Stimulated activated CD8-positive, alpha-beta memory T cell treated with anti-CD3 and anti-CD28 coated beads, Interleukin-12 subunit alpha, Interleukin-12 subunit beta, amount 100 ng/mL, for 1 hour (primary cell): ENCODE measurements around the gene DGKQ.
"Not testable (repeated sequence)": the region's sequence is repeated elsewhere in the genome, so short reads cannot be mapped to it uniquely, and the experiment has no call there.

Experiments
- DNase-seq: peaks from one replicate; pipeline ENCODE4 v3.0.0-alpha.2; 2020; ENCODE audit warnings: low read depth

Gene DGKQ

DNA sequence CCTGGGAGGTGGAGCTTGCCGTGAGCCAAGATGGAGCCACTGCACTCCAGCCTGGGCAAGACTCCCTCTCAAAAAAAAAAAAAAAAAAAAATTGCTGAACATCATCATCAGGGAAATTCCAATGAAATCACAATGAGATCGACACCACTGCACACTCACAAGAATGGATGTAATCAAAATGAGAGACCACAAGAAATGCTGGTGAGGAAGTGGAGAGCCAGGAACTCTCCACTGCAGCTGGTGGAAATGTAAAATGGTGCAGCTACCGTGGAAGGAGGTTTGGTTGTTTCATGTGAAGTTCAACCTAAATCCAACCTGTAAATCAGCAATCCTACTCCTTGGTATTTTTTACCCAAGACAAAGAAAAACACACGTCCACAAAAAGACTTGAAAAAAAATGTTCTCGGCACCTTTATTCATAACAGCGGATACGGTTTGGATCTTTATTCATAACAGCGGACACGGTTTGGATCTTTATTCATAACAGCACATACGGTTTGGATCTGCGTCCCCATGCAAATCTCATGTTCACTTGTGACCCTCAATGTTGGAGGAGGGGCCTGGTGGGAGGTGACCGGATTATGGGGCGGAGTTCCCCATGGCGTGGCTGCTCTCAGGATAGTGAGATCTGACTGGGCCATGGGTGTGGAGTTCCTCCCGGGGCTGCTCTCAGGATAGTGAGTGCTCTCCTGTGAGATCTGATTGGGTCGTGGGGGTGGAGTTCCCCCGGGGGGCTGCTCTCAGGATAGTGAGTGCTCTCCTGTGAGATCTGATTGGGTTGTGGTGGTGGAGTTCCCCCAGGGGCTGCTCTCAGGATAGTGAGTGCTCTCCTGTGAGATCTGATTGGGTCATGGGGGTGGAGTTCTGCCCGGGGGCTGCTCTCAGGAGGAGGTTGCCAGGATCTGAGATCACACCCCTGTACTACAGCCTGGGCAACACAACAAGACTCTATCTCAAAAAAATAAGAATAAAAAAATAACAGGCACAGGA, 49.0 kb downstream of the DGKQ start:
- DNase-seq: no peak

DNA sequence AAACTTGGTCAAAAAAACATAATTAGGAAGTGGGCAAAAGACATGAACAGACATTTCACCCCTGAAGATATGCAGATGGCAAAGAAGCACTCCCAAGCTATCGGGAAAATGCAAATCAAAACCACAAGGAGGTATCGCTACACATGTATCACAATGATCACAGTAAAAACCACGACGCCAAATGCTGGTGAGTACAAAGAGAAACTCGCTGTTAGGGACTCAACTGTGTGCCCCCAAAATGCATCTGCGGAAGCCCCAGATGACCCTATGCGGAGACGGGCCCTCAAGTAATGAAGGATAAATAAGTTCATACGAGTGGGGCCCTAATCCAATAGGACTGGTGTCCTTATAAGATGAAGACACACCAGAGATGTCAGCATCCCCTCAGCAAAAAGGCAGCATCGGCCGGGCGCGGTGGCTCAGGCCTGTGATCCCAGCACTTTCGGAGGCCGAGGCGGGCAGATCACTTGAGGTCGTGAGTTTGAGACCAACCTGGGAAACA, 51.5 kb downstream of the DGKQ start:
- no peak for DNase-seq

DNA sequence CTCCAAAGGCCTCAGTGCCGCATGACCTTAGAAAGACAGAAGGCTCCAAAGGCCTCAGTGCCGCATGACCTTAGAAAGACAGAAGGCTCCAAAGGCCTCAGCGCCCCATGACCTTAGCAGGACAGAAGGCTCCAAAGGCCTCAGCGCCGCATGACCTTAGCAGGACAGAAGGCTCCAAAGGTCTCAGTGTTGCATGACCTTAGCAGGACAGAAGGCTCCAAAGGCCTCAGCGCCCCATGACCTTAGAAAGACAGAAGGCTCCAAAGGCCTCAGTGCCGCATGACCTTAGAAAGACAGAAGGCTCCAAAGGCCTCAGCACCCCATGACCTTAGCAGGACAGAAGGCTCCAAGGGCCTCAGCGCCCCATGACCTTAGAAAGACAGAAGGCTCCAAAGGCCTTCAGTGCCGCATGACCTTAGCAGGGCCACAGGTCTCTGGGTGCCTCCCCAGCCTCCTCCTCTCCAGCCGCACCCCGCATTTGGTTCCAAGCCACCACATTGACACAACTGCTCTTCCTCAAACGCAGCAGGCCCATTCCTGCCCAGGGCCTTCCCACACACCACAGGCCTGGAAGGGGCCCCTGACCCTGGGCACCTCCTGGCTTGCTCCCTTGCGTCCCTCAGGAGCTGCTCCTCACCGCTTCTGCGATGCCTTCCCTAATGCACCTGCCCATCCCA, 54.2 kb downstream of the DGKQ start:
- DNase-seq: not testable (repeated sequence)

DNA sequence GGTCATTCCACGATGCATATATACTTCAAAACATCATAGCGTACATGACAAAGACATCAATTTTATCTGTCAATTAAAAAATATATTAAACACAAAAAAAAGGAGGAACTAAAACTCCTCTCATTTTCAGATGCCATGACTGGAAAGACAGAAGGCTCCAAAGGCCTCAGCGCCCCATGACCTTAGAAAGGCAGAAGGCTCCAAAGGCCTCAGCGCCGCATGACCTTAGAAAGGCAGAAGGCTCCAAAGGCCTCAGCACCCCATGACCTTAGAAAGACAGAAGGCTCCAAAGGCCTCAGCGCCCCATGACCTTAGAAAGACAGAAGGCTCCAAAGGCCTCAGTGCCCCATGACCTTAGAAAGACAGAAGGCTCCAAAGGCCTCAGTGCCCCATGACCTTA, 54.8 kb downstream of the DGKQ start:
- not testable (repeated sequence) for DNase-seq

DNA sequence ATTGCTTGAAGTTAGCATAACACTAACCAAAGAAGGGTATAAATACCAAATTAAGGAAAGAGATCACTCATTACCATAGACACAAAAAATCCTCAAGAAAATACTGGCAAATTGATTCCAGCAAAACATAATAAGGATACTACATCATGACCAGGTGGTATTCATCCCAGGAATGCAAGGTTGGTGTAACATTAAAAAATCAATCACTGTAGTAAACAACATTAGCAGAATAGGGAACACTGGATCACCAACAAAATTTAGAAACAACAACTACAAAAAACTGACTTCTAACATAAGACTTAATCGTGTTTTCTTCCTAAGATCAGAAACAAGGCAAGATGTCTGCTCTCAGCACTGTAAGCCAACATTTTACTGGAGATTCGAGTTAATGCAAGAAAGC, 55.4 kb downstream of the DGKQ start:
- no peak for DNase-seq

DNA sequence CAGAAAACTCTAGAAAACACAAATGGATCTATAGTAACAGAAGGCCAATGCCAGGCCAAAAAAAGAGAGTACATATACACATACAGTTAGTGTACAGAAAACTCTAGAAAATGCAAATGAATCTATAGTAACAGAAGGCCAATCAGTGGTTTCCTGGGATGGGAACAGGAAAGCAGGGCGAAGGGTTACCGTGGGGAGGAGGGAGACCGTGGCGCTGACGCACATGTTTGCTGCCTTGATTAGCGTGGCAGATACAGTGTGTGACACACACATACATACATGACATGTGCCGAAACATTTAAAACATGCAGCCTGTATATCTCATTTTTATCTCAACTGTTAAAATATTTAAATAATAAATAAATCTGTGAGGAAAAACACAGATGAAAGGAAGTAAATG, 55.9 kb downstream of the DGKQ start:
- no peak for DNase-seq

DNA sequence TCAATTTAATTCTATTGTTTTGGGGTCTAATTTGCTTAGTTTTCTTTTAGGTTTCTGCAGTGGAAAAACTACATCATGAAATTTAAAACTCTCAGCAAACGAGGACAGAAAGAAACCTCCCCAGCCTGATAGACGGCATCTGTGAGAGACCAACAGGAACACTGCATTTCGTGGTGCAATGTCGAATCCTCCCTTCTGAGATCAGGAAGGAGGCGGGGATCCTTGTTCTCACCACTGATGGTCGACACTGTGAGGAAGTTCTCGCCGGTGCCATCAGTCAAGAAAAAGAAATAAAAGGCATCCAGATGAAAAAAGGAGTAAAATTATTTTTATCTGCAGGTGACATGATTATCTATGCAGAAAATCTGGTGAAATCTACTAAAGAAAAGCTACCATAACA, 57.8 kb downstream of the DGKQ start:
- no peak for DNase-seq

DNA sequence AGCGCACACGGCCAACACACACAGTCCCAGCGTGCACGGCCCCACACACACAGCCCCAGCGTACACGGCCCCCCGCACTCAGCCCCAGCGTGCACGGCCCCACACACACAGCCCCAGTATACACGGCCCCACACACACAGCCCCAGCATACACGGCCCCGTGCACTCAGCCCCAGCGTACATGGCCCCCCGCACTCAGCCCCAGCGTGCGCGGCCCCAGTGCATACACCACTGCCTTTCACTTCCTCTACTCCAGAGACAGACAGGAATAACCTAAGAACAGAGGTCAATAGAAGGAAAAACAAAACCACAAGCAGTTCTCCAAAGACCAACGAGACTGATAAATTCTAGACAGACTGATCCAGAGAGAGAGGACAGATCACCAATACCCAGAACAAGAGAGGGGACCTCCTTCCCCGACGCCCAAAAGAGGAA, 58.3 kb downstream of the DGKQ start:
- DNase-seq: no peak

DNA sequence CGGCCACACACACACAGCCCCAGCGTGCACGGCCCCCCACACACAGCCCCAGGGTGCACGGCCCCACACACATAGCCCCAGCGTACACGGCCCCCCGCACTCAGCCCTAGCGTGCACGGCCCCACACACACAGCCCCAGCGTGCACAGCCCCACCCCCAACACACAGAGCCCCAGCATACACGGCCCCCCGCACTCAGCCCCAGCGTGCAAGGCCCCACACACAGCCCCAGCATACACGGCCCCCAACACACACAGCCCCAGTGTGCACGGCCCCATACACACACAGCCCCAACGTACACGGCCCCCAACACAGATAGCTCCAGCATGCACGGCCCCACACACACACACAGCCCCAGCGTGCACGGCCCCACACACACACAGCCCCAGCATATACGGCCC, 58.8 kb downstream of the DGKQ start:
- DNase-seq: no peak

DNA sequence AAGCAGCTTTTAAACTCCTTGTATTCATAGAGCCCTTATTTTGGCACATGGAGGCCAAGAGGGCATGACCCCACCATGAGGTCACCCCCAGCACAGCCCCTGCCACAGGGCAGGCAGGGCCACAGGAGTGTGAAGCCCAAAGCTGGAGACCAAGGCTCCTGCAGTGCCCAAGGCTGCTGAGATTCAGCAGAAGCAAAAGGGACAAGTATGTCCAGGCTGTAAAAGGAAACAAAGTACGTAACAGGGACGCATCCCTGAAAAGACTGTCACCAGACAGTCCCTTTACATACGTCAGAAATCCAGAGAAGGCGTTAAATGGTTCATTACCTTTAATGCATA, 60.1 kb downstream of the DGKQ start:
- DNase-seq: no peak

DNA sequence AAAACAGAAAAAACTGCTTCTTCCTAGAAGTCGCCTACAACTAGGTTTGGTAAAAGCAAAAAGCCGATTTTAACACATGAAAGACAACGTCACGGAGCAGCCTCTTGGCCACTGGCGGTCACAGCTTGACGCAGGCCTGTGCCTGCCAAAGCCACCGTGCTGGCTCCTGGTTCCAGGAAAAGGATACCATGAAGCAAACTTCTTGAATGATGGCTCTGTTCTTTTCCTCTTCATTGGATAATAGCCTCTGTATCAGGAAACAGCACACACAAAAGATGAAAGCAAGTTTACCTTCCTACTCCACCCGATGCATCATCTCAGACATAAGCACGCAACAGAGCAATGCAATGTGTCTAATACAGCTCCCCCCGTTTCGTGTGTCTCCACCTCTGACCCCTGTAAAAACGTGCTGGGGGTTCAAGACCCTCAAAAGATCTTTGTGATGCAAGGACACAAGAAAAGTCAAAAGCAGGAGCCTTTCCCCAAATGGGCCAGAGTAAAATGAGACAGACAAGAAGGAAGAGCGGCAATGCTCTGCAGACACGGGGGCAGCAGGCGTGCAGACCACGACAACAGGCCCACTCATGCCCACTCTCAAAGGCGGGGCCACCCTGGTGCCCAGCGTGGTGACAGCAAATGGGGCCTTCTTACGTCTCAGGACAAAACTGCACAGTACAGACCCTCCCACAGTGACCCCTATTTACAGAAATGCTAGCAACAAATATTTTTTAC, 60.7 kb downstream of the DGKQ start:
- no peak for DNase-seq

DNA sequence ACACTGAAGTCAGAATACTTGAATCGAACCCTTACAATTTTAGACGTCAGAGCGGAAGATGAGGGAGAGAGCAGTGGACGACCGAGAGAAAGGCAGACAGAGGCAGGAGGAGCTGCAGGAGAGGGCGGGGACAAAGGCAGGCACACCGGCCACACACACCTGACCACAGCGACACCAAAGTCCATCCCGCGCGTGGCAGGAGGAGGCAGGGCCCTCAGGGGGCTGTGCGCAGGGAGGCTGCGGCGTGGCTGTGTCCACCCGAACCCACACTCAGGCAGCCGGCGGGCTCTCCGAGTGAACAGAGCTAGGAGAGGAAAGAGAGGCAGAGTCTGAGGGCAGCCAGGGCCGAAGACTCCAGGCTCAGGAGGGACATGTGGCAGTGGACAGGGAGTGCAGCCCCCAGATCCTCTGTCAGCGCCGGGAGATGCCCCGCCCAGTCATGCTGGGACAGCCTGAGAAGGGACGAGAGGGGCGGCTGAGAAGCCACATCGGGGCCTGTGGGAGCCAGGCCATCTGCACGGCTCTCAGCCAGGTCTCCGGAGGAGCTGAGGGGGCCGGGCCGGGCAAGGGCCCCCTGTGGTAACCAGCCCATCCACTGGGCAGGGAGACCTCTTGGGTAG, 61.4 kb downstream of the DGKQ start:
- DNase-seq: no peak

DNA sequence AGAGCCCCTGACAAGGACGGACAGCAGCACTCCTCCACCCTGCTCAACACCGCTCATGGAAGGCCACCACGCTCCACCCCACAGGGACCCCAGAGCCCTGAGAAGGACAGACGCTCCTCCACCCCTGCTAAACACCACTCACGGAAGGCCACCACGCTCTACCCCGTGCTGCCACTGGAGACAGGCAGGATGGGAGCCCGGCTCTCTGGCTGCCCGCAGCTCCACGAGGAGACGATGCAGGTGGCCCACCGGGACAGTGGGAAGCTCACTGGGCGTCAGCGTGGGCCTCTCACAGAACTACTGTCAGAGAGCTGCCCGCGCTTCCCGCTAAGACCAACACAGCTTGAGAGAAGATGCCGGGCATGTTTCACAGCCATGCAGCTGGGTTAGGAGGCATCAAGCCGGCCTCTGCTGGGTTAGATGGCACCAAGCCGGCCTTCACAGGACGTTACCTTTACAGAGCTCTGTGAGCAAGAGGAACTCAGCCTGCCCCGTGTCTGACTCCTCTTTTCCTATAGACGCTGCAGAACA, 62.1 kb downstream of the DGKQ start:
- DNase-seq: no peak

DNA sequence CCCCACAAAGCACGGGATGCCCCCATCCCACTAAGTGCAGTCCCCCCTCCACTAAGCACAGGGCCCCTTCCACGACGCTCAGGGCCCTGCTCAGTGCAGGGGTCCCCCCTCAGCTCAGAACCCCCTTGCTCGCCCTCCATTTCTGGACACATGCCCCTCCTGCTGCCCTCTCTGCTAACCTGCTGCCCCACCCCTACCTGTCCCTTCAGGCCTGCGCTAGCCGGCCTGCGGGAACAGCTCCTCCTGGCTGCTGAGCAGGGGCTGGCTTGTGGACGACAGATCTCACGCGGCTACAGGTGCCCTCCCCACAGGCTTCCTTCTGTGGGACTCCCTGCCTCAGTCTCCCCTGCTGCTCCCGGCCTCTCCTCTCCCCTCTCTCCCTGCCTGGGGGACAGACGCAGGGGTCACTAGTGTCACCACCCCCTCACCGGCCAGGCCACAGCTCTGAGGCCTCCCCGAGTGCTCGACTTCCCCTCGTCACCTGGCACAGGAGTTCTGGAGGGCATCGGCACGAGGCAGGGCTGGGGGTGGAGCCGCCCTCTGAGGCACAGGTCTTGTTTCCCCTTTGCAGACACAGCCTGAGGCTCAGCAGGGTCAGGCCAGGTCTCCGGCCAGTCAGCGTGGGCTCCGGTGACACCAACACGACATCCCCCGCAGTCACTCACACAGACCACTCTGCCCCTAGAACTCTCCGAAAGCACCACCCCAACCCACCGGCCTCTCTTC, 62.8 kb downstream of the DGKQ start:
- no peak for DNase-seq

DNA sequence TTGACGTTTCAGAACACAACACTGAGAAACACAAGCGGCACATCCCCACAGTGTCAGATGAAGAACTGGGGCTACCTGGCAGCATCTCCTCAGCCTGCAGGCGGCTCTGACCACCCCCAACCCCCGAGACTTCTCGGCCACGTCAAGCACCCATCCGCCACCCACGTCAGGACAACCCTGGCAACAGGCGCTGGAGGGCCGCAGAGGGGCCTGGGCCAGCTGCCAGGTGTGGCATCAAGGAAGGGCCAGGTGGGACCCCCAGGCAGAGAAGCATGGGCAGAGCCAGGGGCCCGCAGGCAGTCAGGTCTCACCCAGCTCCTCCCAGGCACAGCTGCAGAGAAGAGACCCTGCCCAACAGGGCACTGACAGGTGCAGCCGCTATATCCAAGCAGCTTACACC, 63.5 kb downstream of the DGKQ start:
- no peak for DNase-seq

DNA sequence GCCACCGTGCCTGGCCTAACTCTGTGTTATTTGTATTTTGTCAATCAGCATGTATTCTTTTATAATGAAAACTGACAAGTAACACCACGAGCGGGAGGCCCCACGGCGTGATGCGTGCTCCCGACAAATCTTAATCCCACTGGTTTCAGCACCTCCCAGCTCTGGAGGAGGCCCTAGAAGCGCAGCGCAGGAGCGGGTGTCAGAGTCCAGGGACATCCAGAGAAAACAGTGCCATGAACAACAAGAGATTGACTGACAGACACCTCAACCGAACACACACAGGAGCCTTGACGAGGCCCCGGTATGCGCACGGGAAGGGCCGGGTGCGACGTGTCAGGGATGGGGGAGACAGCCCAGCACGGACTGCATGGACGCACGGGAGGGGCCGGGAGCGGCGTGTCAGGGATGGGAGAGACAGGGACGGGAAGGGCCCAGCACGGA, 64.2 kb downstream of the DGKQ start:
- no peak for DNase-seq
